AG04449 (cell line): Measurements from ENCODE around the gene FRAS1.
A peak's percentile ranks its signal among the peaks of the same experiment; 100 is the strongest.
"Not testable (repeated sequence)": the region's sequence is repeated elsewhere in the genome, so short reads cannot be mapped to it uniquely, and the experiment has no call there.

Source experiments
- CTCF ChIA-PET: fragments of 350-600 bp; formaldehyde crosslinking; extraction: SDS; loops from one replicate; lab custom pipeline; 2021; ENCODE audit warnings: antibody characterized with exemption; lab: Yijun Ruan, JAX
- POLR2A ChIA-PET: fragments of 400-600, 350-600 bp; formaldehyde crosslinking; extraction: SDS; loops from one replicate; lab custom pipeline; 2020; ENCODE audit warnings: antibody characterized with exemption, inconsistent platforms; lab: Yijun Ruan, JAX
- DNase-seq: peaks from one replicate; pipeline ENCODE4 v3.0.0-alpha.2; 2010; ENCODE audit warnings: low read depth, low spot score
- H3K4me3 ChIP-seq: 2 replicates; pipeline ENCODE4 v1.5.1; 2011; ENCODE audit warnings: low read depth, mild to moderate bottlenecking, control low read depth, low read length
- TF ChIP-seq, protein P1 (sequence below): IDR thresholded peaks from one replicate; pipeline ENCODE4 v1.5.1; 2011; ENCODE audit warnings: mild to moderate bottlenecking, moderate library complexity, low read length, control low read depth, inconsistent platforms; ENCODE audit not compliant: insufficient read depth; ENCODE audit errors: missing control alignments

FRAS1 gene

DNA sequence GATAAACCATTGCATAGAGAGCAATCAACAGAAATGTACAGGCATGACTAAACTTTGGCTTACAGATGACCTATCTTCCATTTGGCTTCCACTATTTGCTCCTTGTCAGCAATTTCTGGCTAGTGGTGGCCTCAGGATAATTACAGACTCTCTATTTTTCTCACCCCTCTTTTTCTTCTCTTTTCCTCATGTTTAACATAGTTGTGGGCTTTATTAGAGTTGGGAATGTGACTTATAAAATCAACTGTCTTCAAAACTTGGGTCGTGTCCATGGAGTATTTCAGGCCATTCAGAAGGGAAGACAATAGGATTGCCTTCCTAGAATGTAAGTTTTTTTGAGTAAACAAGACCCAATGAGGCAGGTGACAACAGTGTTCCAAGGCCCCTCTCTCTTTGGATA is 236.2 kb downstream of the FRAS1 start:
- TF ChIP-seq, protein P1, sequence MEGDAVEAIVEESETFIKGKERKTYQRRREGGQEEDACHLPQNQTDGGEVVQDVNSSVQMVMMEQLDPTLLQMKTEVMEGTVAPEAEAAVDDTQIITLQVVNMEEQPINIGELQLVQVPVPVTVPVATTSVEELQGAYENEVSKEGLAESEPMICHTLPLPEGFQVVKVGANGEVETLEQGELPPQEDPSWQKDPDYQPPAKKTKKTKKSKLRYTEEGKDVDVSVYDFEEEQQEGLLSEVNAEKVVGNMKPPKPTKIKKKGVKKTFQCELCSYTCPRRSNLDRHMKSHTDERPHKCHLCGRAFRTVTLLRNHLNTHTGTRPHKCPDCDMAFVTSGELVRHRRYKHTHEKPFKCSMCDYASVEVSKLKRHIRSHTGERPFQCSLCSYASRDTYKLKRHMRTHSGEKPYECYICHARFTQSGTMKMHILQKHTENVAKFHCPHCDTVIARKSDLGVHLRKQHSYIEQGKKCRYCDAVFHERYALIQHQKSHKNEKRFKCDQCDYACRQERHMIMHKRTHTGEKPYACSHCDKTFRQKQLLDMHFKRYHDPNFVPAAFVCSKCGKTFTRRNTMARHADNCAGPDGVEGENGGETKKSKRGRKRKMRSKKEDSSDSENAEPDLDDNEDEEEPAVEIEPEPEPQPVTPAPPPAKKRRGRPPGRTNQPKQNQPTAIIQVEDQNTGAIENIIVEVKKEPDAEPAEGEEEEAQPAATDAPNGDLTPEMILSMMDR = no peak
- ChIA-PET POLR2A (no interaction called here), CTCF (no interaction called here)
- DNase-seq = peak; percentile 53
- H3K4me3 ChIP-seq = no peak overlapping the region

- POLR2A ChIA-PET = interaction anchor here (0.5 kb wide), 1 partner anchor 227 kb away, joined by 3 read pairs; no protein-coding TSS in a partner anchor
- no peak overlapping the region for H3K4me3 ChIP-seq
- TF ChIP-seq, protein P1 = peak; percentile 48
- peak; percentile 91 for DNase-seq
- CTCF ChIA-PET = no interaction called here
Observed at GRCh38 chr4:78293821-78294301, 236.7 kb downstream of the FRAS1 start.

GRCh38 chr4:78296261-78296660 is 239.1 kb downstream of the FRAS1 start:
- ChIA-PET POLR2A (no interaction called here), CTCF (interaction anchor here (1.9 kb wide), 1 partner anchor 9 kb away, joined by 4 read pairs; no protein-coding TSS in a partner anchor)
- no peak for DNase-seq
- no peak overlapping the region for H3K4me3 ChIP-seq
- TF ChIP-seq, protein P1 = no peak

- H3K4me3 ChIP-seq = no peak overlapping the region
- CTCF ChIA-PET = interaction anchor here (1.9 kb wide), 1 partner anchor 10 kb away, joined by 4 read pairs; no protein-coding TSS in a partner anchor
- no peak for DNase-seq
- TF ChIP-seq, protein P1 = no peak
- POLR2A ChIA-PET = no interaction called here
Observed at GRCh38 chr4:78297116-78297800, 240.1 kb downstream of the FRAS1 start.

DNA sequence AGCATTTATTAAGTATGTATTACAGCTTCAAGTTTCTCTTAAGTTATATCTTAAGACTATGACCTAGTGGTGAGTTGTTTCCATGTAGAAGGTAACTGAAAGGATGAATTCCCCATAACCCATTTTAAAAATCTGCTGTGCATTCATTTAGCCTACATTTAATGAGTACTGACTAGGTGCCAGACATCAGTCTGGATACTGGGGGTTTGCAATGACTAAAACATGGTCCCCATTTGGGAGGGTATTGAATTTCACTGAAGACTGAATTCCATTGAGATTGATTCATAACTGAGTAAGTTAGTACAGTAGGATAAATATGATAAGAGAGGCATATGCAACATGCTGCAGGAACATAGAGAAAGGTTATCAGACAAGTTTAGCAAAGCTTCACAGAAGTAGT is 241.5 kb downstream of the FRAS1 start:
- H3K4me3 ChIP-seq = no peak overlapping the region
- CTCF ChIA-PET = no interaction called here
- DNase-seq = no peak
- POLR2A ChIA-PET = no interaction called here
- TF ChIP-seq, protein P1 = no peak

DNA sequence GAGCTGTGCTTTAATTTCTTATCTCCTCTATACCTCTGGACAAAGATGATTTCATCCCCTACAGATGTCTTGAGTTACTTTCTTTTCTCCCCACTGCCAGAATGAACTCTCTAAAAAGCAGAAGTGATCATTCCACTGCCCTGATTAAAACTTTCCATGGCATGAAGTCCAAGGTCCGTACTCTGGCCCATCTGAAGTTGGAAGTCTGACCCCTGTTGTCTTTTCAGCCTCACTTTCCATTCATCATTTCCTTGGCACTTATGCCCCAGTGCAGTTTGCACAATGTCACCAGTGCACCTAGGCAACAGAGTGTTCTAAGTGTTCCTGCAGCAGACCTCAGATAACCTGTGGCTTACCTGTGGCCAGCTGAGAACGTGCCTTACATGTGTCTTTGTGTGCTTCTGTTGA is 242.4 kb downstream of the FRAS1 start:
- DNase-seq = no peak
- no peak overlapping the region for H3K4me3 ChIP-seq
- POLR2A ChIA-PET = interaction anchor here (0.6 kb wide), 1 partner anchor 1682 kb away, joined by 4 read pairs; no protein-coding TSS in a partner anchor
- CTCF ChIA-PET = no interaction called here
- TF ChIP-seq, protein P1 = no peak

GRCh38 chr4:78307263-78307662 is 250.1 kb downstream of the FRAS1 start:
- CTCF ChIA-PET, H3K4me3 ChIP-seq, DNase-seq, POLR2A ChIA-PET: not testable (repeated sequence)
